ENCODE results near the gene CGB5. TPM values are rescaled to one million over a fixed set of nuclear protein-coding genes. Genes with fewer than 3 reads are reported as not detected.
"Not testable (repeated sequence)": the region's sequence is repeated elsewhere in the genome, so short reads cannot be mapped to it uniquely, and the experiment has no call there.

CGB5 gene
- total RNA-seq, 2 experiments from 2014 or later = not detected

DNA sequence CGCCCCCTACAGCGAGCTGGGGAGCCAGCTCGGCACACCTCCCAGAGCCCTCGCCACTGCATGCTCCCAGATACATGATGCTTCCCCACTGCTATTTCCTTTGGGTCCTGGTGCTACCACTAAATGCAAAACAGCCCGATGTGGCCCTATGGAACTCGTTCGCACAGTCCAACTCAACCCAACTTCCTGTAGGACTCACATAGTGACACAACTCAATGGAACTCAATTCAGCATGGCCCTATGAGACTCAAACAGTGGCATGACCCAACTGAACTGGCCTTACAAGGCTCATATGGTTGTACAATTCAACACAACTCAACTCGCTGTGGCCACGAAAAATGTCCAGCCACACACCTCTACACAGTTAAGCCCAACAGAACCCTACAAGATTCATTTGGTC is 25.4 kb downstream of the CGB5 start:
- POLR2A ChIA-PET = no interaction called here
- Mint-ChIP-seq H3K36me3 (ENCODE audit: low read depth) (peaks cover 7% of the 10 kb centered on the region), H3K4me1 (peaks cover 11% of the 10 kb centered on the region), H3K4me3 (no peak overlapping the region), H3K27ac (no peak overlapping the region), H3K27me3 (peaks cover 74% of the 10 kb centered on the region), H3K9me3 (peaks cover 6% of the 10 kb centered on the region)
- CTCF ChIA-PET = interaction anchor here (0.6 to 2.0 kb wide), 2 partner anchors 20 to 103 kb away, joined by 3 to 4 read pairs; no protein-coding TSS in a partner anchor
- DNase-seq = no peak

DNA sequence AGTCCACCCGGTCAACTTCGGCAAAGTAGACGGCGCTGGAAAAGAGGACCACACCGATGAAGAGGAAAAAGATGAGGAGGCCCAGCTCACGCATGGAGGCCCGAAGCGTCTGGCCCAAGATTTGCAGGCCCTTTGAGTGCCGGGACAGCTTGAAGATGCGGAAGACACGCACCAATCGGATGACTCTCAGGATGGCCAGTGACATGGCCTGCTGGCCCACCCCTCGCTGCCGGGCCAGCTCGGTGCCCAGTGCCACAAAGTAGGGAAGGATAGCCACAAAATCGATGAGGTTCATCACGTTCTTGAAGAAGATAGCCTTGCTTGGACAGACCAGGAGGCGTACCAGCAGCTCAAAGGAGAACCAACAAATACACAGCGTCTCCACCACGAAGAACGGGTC is 26.8 kb downstream of the CGB5 start:
- Mint-ChIP-seq H3K27ac (no peak overlapping the region), H3K27me3 (peaks cover 68% of the 10 kb centered on the region), H3K9me3 (peaks cover 6% of the 10 kb centered on the region), H3K4me3 (no peak overlapping the region), H3K4me1 (peaks cover 11% of the 10 kb centered on the region), H3K36me3 (ENCODE audit: low read depth) (peaks cover 7% of the 10 kb centered on the region)
- no peak for DNase-seq
- POLR2A ChIA-PET = no interaction called here
- CTCF ChIA-PET = interaction anchor here (0.5 to 2.0 kb wide), 5 partner anchors 18 to 77 kb away, joined by 3 to 4 read pairs (median 3); partner anchors contain the start of genes GYS1 and RUVBL2

DNA sequence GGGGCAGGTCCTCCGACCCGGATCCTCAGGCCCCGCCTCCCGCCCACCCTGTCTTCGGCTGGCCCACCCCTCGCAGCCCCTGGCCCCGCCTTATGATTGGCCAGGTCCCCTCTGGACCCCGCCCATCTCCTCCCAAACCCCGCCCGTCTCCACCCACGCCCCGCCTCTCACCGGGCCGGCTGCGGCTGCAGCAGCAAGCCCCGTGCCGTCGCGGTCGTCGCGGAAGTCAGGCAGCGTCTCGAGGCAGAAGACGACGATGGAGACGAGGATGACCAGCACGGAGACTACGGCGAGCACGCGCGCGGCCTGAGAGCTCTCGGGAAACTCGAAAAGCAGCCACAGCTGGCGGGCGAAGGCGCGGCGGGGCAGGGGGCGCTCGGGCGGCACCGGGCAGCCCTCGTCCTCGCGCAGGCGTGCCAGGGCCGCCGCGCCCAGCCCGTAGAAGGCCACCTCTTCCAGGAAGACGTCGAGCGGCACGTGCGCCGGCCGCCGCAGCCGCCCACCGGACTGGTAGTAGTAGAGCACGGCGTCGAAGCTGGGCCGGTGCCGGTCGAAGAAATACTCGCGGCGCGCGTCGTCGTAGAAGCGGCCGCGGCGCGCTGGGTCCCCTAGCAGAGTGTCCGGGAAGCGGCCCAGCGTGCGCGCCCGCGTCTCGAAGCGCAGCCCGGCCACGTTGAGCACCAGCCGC is 28.4 kb downstream of the CGB5 start:
- no peak for DNase-seq
- Mint-ChIP-seq H3K36me3 (ENCODE audit: low read depth) (peaks cover 7% of the 10 kb centered on the region), H3K4me3 (no peak overlapping the region), H3K4me1 (peaks cover 11% of the 10 kb centered on the region), H3K9me3 (peaks cover 6% of the 10 kb centered on the region), H3K27me3 (peaks cover 54% of the 10 kb centered on the region), H3K27ac (no peak overlapping the region)
- POLR2A ChIA-PET = no interaction called here
- CTCF ChIA-PET = interaction anchor here (0.6 kb wide), 1 partner anchor 186 kb away, joined by 6 read pairs; no protein-coding TSS in a partner anchor

DNA sequence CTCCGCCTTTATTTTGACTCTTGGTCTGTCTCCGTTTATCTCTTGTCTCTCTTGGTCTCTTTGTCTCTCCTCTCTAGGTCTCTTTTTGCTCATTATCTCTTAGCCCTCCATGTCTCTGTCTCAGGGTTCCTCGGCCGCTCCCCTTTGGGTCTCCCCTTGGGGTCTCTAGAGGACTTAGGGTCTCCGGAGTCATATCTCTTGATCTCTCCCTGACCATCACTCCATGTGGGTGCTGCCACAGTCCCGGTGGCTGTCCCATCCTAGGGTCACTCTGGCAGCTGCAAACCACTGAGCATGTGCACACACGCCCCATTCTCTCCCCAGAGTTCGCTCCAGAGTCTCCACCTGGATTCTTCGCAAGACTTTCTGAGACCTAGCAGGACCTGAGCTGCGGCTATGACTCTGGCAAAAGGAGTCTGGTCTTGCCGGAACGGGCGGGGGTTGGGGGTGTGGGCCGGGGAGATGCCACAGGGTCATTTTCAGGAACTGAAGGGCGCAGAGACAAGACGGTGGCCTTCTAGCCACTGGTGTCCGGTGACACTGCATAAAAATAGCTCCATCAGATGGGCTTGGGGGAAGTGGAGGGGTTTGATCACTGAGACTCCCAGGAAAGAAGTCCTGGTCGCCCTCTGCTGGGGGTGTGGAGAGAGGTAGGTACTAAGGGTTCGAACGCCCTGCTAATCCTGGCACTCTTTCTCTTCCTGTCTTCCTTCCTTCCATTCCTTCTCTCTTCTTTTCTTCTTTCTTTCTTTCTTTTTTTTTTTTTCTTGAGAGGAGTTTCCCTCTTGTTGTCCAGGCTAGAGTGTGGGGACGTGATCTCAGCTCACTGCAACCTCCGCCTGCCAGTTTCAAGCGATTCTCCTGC is 30.1 kb downstream of the CGB5 start:
- peaks cover 11% of the 10 kb centered on the region for H3K4me1 Mint-ChIP-seq
- no peak for DNase-seq
- peaks cover 6% of the 10 kb centered on the region for H3K9me3 Mint-ChIP-seq
- H3K27ac Mint-ChIP-seq = no peak overlapping the region
- H3K4me3 Mint-ChIP-seq = no peak overlapping the region
- ChIA-PET CTCF (interaction anchor here (1.0 to 2.3 kb wide), 3 partner anchors 24 to 125 kb away, joined by 3 to 7 read pairs (median 3); partner anchors contain the start of genes GYS1 and RUVBL2), POLR2A (no interaction called here)
- H3K36me3 Mint-ChIP-seq (ENCODE audit: low read depth) = peaks cover 7% of the 10 kb centered on the region
- peaks cover 43% of the 10 kb centered on the region for H3K27me3 Mint-ChIP-seq

DNA sequence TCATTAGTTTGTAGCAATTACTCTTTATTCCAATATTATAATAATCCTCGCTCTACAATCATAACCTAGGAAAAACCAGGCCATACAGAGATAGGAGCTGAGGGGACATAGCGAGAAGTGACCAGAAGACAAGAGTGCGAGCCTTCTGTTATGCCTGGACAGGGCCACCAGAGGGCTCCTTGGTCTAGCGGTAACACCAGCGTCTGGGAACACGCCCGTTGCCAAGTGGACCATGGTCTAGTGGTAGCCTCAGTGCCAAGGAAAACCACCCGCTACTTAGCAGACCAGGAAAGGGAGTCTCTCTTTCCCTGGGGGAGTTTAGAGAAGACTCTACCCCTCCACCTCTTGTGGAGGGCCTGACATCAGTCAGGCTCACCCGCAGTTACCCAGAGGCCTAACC is 31.2 kb downstream of the CGB5 start:
- DNase-seq; H3K9me3 Mint-ChIP-seq; POLR2A ChIA-PET; H3K4me3 Mint-ChIP-seq; H3K27ac Mint-ChIP-seq; H3K36me3 Mint-ChIP-seq (ENCODE audit: low read depth): not testable (repeated sequence)
- Mint-ChIP-seq H3K4me1 (peaks cover 11% of the 10 kb centered on the region), H3K27me3 (peaks cover 34% of the 10 kb centered on the region)
- CTCF ChIA-PET = interaction anchor here (0.7 to 2.3 kb wide), 3 partner anchors 23 to 867 kb away, joined by 3 to 7 read pairs (median 3); no protein-coding TSS in a partner anchor

DNA sequence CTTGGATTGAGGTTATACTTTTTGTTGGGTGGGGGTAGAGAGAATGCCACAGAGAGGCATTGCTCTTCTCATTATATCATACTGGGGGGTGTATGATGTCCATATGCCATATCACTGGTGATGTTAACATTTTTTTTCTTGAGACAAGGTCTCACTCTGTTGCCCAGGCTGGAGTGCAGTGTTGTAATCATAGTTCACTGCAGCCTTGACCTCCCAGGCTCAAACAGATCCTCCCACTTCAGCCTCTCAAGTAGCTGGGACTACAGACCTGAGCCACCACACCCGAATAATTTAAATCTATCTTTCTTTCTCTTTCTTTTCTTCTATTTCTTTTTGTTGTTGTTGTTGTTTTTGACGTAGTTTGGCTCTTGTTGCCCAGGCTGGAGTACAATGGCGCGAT is 36.7 kb downstream of the CGB5 start:
- Mint-ChIP-seq H3K4me3 (no peak overlapping the region), H3K9me3 (no peaks in the 10 kb centered on the region), H3K27ac (no peak overlapping the region), H3K27me3 (peaks cover 1% of the 10 kb centered on the region), H3K4me1 (peaks cover 11% of the 10 kb centered on the region), H3K36me3 (ENCODE audit: low read depth) (no peaks in the 10 kb centered on the region)
- DNase-seq = no peak
- ChIA-PET CTCF (interaction anchor here (1.6 kb wide), 1 partner anchor 18 kb away, joined by 6 read pairs; no protein-coding TSS in a partner anchor), POLR2A (no interaction called here)

DNA sequence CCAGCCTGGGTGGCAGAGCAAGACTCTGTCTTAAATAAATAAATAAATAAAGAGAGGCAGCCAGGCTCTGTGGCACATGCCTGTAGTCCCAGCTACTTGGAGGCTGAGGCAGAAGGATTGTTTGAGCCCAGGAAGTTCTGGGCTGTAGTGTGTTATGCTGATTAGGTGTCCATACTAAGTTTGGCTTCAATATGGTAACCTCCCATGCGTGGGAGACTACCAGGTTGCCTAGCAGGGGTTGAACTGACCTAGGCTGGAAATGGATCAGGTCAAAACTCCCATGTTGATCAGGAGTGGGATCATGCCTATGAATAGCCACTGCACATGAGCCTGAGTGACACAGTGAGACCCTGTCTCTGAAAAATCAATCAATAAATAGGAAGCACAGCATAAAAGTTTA is 37.6 kb downstream of the CGB5 start:
- no peak for DNase-seq
- Mint-ChIP-seq H3K36me3 (ENCODE audit: low read depth) (peaks cover 5% of the 10 kb centered on the region), H3K4me1 (peaks cover 15% of the 10 kb centered on the region), H3K9me3 (no peaks in the 10 kb centered on the region), H3K4me3 (no peak overlapping the region), H3K27me3 (peaks cover 1% of the 10 kb centered on the region), H3K27ac (no peak overlapping the region)
- ChIA-PET CTCF (no interaction called here), POLR2A (no interaction called here)

DNA sequence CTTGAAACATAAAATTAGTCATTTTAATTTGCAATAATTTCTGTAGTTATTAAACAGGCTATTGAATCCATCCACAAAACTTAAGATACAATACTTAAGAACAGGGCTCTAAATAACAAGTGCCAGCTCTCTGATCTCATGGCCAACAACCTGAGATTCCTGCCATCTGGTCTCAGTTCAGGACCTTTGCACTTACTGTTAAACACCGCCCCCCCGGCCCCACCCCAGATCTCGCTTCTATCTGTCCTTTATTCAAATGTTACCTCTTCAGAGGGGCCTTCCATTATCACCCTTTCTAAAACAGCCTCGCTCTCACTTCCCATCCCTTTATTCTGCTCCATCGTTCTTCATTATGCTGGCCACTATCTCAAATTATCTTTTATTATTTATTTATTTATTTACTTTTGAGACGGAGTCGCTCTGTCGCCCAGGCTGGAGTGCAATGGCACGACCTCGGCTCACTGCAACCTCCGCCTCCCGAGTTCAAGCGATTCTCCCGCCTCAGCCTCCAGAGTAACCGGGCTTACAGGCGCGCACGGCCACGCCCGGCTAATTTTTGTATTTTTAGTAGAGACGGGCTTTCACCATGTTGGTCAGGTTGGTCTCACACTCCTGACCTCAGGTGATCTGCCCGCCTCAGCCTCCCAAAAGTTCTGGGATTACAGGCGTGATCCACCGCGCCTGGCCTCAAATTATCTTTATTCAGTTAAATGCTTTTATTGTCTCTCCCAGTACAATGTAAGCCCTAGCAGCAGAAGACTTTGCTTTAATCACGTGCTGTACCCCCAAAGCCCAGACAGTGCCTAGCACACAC is 40.8 kb downstream of the CGB5 start:
- no peaks in the 10 kb centered on the region for H3K9me3 Mint-ChIP-seq
- peak overlapping the region; percentile 95 for H3K4me3 Mint-ChIP-seq
- peak overlapping the region; percentile 94 for H3K27ac Mint-ChIP-seq
- peaks cover 1% of the 10 kb centered on the region for H3K27me3 Mint-ChIP-seq
- H3K4me1 Mint-ChIP-seq = peaks cover 31% of the 10 kb centered on the region
- H3K36me3 Mint-ChIP-seq (ENCODE audit: low read depth) = peaks cover 29% of the 10 kb centered on the region
- POLR2A ChIA-PET = no interaction called here
- DNase-seq = no peak
- CTCF ChIA-PET = interaction anchor here (2.0 kb wide), 1 partner anchor 91 kb away, joined by 4 read pairs; the partner anchor contains the start of gene RUVBL2

DNA sequence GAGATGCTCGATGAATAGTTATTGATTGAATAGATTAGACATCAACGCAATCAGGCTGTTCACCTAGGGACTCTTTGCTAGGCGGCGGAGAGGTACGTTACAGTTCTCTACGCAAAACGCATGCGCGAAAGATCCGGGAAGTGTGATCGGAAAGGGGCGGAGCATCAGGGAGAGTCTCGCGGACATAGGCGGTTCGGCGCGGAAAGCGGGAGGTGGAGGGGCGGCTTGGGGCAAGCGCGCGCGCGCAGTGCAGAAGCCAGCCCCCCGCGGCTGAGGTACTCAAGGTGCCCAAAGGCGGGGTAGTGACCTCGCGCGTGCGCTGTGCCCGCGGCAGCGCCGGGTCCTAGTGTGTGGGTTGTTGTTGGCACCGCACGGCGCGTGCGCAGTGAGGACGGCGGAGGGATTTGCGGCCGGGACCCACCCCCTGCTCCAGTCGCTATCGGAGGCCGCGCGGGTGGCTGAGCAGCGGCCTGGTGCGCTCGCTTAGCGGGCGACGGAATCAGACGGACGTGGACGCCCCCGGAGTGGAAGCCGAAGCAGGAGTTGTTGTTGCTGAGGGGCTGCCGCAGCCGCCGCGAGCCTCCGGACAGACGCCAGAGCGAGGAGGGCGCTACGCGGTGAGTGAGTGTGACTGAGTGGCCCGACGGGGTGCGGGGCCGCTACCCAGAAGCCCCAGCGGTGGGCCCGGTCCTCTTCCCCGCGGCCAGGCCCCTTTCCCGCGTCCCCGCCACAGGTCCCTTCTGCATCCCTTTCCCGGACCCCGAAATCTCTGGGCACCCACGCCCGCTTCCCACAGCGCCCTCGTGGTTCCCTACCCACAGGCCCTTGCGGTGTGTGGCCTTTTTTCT is 41.6 kb downstream of the CGB5 start, which contains the start of gene SNRNP70:
Gene SNRNP70, plus strand, starts transcription at position 432 of the 848 bp plus-strand sequence. CDS start 964 bp downstream, outside the sequence.
- ChIA-PET POLR2A (no interaction called here), CTCF (no interaction called here)
- H3K27me3 Mint-ChIP-seq = peaks cover 1% of the 10 kb centered on the region
- peaks cover 31% of the 10 kb centered on the region for H3K4me1 Mint-ChIP-seq
- peaks cover 31% of the 10 kb centered on the region for H3K36me3 Mint-ChIP-seq (ENCODE audit: low read depth)
- DNase-seq = peak; percentile 99
- H3K9me3 Mint-ChIP-seq = no peaks in the 10 kb centered on the region
- peak within 1 kb of the TSS; percentile 95 for H3K4me3 Mint-ChIP-seq
- H3K27ac Mint-ChIP-seq = peak within 1 kb of the TSS; percentile 94

DNA sequence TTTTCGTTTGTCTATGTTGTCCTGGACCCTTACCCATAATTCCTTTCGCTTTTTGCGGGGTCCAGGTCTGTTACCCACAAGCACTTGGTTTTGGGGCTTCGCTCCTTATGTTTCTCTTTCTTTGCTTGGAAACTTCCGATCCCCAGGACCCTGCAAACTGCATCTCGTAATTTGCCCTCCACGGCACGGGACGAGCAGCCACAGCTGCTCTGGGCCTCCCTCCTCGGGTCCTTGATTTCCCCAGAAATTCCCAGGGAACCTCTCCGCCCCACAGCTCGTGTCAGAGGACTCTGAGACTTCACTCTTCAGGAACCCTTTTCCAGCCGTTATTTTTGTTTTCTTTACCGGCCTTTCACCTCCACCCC is 42.2 kb downstream of the CGB5 start:
- H3K4me3 Mint-ChIP-seq = peak overlapping the region; percentile 95
- no peaks in the 10 kb centered on the region for H3K9me3 Mint-ChIP-seq
- peaks cover 32% of the 10 kb centered on the region for H3K4me1 Mint-ChIP-seq
- H3K27ac Mint-ChIP-seq = peak overlapping the region; percentile 94
- H3K27me3 Mint-ChIP-seq = peaks cover 1% of the 10 kb centered on the region
- no peak for DNase-seq
- CTCF ChIA-PET = no interaction called here
- POLR2A ChIA-PET = no interaction called here
- peaks cover 36% of the 10 kb centered on the region for H3K36me3 Mint-ChIP-seq (ENCODE audit: low read depth)

DNA sequence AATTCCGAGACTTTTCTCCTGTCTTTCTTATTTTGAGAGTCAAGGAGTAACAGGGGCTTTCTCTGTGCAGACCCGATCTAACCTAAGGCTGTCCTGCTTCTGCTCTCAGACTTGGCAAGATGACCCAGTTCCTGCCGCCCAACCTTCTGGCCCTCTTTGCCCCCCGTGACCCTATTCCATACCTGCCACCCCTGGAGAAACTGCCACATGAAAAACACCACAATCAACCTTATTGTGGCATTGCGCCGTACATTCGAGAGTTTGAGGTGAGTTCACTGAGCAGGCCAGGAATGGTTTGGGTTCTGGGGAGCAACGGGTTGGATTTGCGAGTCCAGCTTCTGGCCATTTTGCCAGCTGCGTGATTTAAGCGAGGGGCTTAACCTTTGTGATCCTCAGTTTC is 42.6 kb downstream of the CGB5 start:
- no peaks in the 10 kb centered on the region for H3K9me3 Mint-ChIP-seq
- H3K27ac Mint-ChIP-seq = peak overlapping the region; percentile 94
- ChIA-PET CTCF (no interaction called here), POLR2A (no interaction called here)
- H3K4me1 Mint-ChIP-seq = peaks cover 32% of the 10 kb centered on the region
- no peak for DNase-seq
- H3K4me3 Mint-ChIP-seq = peak overlapping the region; percentile 95
- H3K27me3 Mint-ChIP-seq = peaks cover 1% of the 10 kb centered on the region
- peaks cover 39% of the 10 kb centered on the region for H3K36me3 Mint-ChIP-seq (ENCODE audit: low read depth)

Measured in activated CD4-positive, alpha-beta T cell treated with anti-CD3 and anti-CD28 coated beads, Interleukin-2, amount 10 ng/mL, durations not matched to agents 7 days and 5 days (primary cell).